ENCODE results near the gene PMM2. TPM values are rescaled to one million over a fixed set of nuclear protein-coding genes. Genes with fewer than 3 reads are reported as not detected.
A peak's percentile ranks its signal among the peaks of the same experiment; 100 is the strongest.

Gene PMM2
- total and polyA plus RNA-seq, 2 experiments from 2014 or later: 38.2 to 60.4 TPM

GRCh38 chr16:8893426-8893825 is 95.8 kb downstream of the PMM2 start:
- Mint-ChIP-seq H3K4me3 (no peak overlapping the region), H3K4me1 (no peaks in the 10 kb centered on the region), H3K27ac (no peak overlapping the region), H3K36me3 (ENCODE audit: low read depth) (peaks cover 84% of the 10 kb centered on the region), H3K27me3 (ENCODE audit: insufficient read depth, low read depth, poor library complexity) (peaks cover 21% of the 10 kb centered on the region), H3K9me3 (no peaks in the 10 kb centered on the region)
- Histone ChIP-seq H3K4me2 (no peak overlapping the region), H4K20me1 (replicated peaks; ENCODE audit: insufficient read depth) (peaks cover 5% of the 10 kb centered on the region), H3K27ac (ENCODE audit: low read depth) (no peak overlapping the region), H3K4me1 (ENCODE audit: insufficient read depth) (no peaks in the 10 kb centered on the region), H3K9me2 (ENCODE audit: insufficient read depth) (no peaks in the 10 kb centered on the region), H2AFZ (no peak overlapping the region), H3K4me3 (no peak overlapping the region), H3F3A (replicated peaks; ENCODE audit: low read depth) (peaks cover 9% of the 10 kb centered on the region; the same call in 1 of the 2 replicates), H3K79me2 (replicated peaks; ENCODE audit: insufficient read depth) (no peaks in the 10 kb centered on the region; the same call in 1 of the 2 replicates), H3K36me3 (ENCODE audit: insufficient read depth) (peaks cover 65% of the 10 kb centered on the region), H3K27me3 (ENCODE audit: insufficient read depth) (no peaks in the 10 kb centered on the region)
- no peak for TF ChIP-seq CREB1 (CRISPR knock-in tag; IDR thresholded peaks at IDR 0.05; ENCODE audit: low read depth)
- TF ChIP-seq, protein P1, sequence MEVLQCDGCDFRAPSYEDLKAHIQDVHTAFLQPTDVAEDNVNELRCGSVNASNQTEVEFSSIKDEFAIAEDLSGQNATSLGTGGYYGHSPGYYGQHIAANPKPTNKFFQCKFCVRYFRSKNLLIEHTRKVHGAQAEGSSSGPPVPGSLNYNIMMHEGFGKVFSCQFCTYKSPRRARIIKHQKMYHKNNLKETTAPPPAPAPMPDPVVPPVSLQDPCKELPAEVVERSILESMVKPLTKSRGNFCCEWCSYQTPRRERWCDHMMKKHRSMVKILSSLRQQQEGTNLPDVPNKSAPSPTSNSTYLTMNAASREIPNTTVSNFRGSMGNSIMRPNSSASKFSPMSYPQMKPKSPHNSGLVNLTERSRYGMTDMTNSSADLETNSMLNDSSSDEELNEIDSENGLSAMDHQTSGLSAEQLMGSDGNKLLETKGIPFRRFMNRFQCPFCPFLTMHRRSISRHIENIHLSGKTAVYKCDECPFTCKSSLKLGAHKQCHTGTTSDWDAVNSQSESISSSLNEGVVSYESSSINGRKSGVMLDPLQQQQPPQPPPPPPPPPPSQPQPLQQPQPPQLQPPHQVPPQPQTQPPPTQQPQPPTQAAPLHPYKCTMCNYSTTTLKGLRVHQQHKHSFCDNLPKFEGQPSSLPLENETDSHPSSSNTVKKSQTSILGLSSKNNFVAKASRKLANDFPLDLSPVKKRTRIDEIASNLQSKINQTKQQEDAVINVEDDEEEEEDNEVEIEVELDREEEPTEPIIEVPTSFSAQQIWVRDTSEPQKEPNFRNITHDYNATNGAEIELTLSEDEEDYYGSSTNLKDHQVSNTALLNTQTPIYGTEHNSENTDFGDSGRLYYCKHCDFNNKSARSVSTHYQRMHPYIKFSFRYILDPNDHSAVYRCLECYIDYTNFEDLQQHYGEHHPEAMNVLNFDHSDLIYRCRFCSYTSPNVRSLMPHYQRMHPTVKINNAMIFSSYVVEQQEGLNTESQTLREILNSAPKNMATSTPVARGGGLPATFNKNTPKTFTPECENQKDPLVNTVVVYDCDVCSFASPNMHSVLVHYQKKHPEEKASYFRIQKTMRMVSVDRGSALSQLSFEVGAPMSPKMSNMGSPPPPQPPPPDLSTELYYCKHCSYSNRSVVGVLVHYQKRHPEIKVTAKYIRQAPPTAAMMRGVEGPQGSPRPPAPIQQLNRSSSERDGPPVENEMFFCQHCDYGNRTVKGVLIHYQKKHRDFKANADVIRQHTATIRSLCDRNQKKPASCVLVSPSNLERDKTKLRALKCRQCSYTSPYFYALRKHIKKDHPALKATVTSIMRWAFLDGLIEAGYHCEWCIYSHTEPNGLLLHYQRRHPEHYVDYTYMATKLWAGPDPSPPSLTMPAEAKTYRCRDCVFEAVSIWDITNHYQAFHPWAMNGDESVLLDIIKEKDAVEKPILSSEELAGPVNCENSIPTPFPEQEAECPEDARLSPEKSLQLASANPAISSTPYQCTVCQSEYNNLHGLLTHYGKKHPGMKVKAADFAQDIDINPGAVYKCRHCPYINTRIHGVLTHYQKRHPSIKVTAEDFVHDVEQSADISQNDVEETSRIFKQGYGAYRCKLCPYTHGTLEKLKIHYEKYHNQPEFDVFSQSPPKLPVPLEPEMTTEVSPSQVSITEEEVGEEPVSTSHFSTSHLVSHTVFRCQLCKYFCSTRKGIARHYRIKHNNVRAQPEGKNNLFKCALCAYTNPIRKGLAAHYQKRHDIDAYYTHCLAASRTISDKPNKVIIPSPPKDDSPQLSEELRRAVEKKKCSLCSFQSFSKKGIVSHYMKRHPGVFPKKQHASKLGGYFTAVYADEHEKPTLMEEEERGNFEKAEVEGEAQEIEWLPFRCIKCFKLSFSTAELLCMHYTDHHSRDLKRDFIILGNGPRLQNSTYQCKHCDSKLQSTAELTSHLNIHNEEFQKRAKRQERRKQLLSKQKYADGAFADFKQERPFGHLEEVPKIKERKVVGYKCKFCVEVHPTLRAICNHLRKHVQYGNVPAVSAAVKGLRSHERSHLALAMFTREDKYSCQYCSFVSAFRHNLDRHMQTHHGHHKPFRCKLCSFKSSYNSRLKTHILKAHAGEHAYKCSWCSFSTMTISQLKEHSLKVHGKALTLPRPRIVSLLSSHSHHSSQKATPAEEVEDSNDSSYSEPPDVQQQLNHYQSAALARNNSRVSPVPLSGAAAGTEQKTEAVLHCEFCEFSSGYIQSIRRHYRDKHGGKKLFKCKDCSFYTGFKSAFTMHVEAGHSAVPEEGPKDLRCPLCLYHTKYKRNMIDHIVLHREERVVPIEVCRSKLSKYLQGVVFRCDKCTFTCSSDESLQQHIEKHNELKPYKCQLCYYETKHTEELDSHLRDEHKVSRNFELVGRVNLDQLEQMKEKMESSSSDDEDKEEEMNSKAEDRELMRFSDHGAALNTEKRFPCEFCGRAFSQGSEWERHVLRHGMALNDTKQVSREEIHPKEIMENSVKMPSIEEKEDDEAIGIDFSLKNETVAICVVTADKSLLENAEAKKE (CRISPR knock-in tag; IDR thresholded peaks at IDR 0.05): no peak
- TF ChIP-seq REST (IDR thresholded peaks at IDR 0.05; ENCODE audit: unreplicated experiment): no peak
- TF ChIP-seq NANOG (IDR thresholded peaks at IDR 0.05; ENCODE audit: borderline replicate concordance): no peak
- TF ChIP-seq STAT1 (IDR thresholded peaks at IDR 0.05; ENCODE audit: unreplicated experiment): no peak
- no peak for TF ChIP-seq EZH2phosphoT487 (IDR thresholded peaks at IDR 0.05; ENCODE audit: unreplicated experiment)
- ATAC-seq (no peak), DNase-seq (ENCODE audit: low spot score) (peak; percentile 32)
